PC-9 (cell line): ENCODE results near the gene SETD1B.

Experiments
- EZH2 ChIP-seq: fragments of 200-600 bp; sonication (generic); IDR thresholded peaks from 2 replicates; pipeline ENCODE4 v1.8.0; 2017; ENCODE audit warnings: antibody characterized with exemption, low read depth
- TF ChIP-seq, protein P1 (sequence below): fragments of 200-600 bp; sonication (generic); conservative IDR thresholded peaks from 2 replicates; pipeline ENCODE4 v1.6.1; 2017; ENCODE audit warnings: mixed run types, antibody characterized with exemption, mild to moderate bottlenecking, moderate library complexity

DNA sequence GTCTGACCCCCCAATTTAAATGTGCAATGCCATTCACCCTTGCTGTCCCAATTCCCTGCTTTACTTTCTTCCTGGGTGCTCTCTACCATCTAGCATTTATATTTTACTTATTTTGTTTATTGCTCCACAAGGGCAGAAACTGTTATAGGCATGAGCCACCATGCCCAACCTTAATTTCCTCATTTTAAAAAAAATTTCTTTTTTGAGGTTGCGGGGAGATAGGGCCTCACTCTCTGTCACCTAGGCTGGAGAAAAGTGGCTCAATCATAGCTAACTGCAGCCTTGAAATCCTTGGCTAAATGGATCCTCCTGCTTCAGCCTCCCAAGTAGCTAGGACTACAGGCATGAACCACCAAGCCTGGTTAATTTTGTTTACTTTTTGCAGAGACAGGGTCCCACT, 41.9 kb downstream of the SETD1B start:
- TF ChIP-seq, protein P1, sequence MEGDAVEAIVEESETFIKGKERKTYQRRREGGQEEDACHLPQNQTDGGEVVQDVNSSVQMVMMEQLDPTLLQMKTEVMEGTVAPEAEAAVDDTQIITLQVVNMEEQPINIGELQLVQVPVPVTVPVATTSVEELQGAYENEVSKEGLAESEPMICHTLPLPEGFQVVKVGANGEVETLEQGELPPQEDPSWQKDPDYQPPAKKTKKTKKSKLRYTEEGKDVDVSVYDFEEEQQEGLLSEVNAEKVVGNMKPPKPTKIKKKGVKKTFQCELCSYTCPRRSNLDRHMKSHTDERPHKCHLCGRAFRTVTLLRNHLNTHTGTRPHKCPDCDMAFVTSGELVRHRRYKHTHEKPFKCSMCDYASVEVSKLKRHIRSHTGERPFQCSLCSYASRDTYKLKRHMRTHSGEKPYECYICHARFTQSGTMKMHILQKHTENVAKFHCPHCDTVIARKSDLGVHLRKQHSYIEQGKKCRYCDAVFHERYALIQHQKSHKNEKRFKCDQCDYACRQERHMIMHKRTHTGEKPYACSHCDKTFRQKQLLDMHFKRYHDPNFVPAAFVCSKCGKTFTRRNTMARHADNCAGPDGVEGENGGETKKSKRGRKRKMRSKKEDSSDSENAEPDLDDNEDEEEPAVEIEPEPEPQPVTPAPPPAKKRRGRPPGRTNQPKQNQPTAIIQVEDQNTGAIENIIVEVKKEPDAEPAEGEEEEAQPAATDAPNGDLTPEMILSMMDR = no peak
- no peak for TF ChIP-seq EZH2
